GM21825 (cell line): ENCODE data around the gene RAB11B.
"Not testable (repeated sequence)": the region's sequence is repeated elsewhere in the genome, so short reads cannot be mapped to it uniquely, and the experiment has no call there.

ENCODE experiments used
- ATAC-seq: cut with Tn5 transposase; IDR thresholded peaks from one replicate; pipeline ENCODE4 v1.9.1; 2021; ENCODE audit warnings: mild to moderate bottlenecking, moderate library complexity; ENCODE audit not compliant: unreplicated experiment

The RAB11B gene

DNA sequence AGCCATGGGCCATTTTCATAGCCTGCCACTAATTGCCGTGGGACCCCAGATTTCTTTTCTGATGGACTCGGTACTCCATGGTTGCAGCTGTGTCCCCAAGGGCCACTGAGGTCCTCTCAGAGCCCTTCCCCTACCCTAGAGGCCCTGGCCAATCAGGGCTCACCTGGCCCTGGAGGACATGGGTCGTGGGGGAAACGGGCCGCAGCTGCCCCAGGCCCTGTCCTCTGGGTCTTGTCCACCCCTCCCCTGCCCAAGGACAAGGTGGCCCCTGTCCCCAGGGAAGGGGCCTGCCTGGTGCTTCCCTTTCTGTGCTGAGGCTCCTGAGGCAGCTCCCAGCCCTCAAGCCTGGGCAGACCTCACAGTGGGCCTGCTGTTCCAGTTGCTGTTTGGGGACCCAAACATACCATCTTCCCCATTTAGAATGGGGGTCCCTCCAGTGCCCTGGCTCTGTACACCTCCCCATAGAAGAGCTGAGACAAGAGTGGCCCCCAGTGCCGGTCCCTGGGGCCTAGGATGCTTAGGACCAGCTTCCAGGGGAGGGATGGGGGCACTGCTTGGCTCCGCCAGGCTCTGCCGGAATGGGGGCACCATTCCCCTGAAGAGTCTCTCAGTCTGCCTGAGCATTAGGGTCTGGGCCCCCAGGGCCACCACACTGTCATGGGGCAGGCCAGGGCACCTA lies 3.2 kb downstream of the RAB11B start:
- no peak for ATAC-seq

DNA sequence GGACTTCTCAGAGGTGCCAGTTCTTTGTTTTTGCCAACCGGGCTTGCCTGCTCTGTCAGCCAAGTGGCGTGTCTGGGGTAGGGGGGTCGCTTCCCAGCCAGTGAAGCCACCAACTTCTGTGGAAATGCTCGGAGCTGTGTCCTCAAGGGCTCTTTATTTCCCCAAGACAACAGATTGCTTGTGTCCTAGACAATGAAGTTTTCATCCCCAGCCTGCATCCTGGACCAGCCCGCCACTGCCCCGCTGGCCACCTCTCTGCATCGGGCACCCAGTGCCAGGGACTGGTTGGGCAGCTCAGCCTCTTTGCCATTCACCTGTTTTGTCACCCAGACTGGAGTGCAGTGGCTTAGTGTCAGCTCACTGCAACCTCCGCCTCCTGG lies 3.7 kb downstream of the RAB11B start:
- no peak for ATAC-seq

DNA sequence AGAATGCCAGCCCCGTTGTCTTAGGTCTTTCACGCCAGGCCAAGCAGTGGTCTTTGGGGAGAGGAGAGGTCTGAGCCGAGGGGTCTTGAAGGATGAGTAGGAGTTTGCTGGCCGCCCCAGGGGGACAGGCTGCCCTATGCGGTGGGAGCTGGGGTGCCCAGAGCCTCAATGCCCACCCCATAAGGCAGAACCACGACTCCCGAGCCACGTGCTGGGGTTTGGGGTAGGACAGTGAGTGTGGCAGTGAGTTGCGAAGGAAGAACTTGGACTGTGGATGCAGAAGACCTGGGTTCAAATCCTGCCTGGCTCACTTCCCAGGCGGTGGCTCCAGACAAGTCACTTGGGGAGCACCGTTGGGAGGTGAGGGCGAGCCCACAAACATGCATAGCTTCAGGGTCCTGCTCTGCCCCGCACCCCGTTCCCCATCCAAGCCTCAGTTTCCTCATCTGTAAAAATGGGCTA lies 5.5 kb downstream of the RAB11B start:
- ATAC-seq = no peak

DNA sequence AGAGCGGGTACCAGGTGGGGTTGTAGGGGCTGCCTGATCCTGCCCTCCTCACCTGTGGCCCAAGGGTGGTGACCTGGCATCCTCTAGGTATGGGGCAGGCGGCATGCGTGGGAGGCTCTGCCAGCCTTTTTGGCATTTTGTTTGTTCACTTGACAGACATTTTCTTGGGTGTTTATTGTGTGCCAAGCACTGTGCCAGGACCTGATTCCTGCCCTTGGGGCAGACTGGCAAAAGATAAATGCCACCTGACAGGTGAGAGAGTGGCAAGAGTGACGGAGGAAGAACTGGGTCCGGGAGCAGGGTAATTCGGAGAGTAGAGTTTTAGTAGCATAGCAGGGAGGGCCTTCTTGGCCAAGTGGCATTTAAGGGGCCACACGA lies 6.0 kb downstream of the RAB11B start:
- no peak for ATAC-seq

DNA sequence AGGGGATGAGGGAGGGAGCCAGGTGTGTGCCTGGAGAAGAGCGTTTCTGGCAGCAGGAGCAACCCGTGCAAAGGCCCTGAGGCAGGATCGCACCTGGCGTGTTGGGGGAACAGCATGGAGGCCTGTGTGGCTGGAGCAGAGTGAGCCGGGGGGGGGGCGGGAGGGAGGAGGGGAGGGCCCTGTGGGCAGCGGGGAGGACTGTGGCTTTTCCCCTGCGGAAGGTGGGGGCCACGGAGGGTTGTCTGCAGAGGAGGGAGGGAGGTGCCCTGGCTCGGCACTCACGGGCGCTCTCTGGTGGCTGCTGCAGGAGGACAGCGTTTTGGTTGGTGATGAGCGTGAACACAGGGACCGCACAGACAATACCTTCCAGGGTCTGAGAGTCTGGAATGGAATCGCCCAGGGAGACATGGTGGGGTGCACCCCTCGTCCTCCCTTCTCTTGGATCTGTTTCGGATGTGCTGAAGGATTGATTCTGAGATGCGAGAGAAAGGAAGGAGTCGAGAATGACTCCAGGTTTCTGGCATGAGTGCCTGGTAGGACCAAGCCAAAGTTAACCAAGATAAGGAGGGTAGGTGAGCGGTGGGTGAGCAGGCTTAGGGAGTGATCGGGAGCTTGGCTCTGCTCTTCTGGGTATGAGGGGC lies 6.5 kb downstream of the RAB11B start:
- ATAC-seq = no peak

DNA sequence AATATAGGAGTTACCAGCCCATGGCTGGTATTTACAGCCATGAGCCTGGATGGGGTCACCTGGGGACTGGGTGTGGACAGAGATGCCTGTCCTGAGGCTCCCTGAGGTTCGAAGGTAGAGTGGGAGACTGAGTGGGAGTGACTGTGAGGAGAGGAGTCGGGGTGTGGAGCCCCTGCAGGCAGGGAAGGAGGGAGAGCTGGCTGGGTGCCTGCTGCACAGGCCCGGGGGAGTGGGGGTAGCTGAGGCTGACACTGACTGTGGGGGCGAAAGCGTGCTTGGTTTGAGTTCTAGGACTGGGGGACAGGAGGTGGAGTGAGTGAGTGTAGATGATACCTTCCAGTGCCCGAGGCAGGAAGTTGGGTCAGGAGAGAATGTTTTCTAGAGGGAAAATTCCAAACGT lies 7.1 kb downstream of the RAB11B start:
- no peak for ATAC-seq

DNA sequence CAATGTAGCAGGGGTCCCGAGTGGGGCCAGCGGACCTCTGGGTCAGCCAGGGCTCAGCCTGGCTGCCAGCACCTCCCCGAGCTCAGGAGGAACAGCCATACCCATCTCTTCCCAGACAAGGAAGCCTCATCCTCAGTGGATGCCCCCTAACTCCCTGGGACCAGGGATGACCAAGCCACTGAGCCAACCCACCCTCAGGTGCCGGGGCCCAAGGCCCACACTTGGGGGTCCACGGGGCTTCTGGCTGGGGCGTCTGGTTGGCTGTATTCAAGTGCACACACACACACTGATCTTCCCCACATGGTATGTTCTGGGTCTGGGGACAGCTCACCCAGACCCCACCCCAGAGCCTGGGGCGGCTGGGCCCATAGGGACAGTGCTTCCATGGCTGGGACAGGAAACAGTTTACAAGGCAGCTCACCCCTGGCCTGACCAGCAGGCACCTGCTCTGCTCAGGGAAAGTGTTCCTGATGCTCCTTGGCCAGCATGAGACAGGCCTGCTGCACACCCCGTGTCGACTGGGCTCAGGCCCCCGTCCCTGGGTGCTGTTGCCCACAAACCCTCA lies 7.7 kb downstream of the RAB11B start:
- ATAC-seq = no peak

DNA sequence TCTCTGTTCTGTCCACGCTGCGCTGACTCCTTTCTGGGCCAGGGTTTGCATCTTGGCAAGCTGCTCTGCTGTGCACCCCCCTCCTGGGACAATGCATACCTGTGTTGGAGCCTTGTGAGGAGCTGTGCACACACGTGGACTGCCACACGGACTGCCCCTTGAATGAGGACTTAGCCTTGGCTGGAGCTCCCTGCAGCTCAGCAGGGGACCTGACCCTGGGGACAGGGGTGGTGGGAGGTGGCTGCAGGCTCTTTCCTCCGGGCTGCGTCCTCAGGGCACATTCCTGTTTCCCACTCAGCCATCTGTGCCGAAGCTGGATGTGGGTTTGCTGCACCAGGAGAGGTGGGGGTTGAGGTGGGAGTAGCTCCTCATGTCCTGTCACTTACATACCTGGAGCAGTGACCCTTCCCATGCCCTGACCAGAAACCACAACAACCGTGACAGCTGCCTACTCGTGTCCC lies 8.2 kb downstream of the RAB11B start:
- ATAC-seq = no peak

DNA sequence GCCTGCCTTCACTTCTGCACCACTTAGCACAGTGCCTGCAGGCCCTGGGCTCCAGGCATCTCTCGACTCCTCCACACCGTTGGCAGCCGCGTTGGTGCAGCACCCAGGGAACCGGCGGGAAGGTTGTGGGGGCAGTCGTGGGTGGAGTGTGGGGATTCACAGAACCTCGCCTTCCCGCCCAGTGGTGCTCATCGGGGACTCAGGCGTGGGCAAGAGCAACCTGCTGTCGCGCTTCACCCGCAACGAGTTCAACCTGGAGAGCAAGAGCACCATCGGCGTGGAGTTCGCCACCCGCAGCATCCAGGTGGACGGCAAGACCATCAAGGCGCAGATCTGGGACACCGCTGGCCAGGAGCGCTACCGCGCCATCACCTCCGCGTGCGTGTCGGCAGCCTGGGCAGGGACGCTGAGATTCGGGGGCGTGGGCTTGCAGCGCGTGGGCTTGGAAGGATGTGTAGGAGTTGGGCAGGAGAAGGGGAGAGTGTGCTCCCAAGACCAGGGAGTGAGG lies 9.6 kb downstream of the RAB11B start:
- ATAC-seq = no peak

DNA sequence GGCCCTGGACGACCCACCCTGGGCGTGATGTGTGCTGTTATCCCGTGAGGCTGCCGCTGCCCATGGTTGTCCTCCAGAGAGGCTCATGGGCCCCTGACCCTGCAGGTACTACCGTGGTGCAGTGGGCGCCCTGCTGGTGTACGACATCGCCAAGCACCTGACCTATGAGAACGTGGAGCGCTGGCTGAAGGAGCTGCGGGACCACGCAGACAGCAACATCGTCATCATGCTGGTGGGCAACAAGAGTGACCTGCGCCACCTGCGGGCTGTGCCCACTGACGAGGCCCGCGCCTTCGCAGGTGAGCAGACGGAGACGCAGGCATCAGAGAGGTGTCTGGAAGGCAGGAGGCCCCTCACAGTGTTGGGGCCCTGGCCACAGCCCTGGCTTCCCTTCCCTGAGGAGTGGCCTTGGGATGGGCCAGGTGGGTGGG lies 11.8 kb downstream of the RAB11B start:
- no peak for ATAC-seq

DNA sequence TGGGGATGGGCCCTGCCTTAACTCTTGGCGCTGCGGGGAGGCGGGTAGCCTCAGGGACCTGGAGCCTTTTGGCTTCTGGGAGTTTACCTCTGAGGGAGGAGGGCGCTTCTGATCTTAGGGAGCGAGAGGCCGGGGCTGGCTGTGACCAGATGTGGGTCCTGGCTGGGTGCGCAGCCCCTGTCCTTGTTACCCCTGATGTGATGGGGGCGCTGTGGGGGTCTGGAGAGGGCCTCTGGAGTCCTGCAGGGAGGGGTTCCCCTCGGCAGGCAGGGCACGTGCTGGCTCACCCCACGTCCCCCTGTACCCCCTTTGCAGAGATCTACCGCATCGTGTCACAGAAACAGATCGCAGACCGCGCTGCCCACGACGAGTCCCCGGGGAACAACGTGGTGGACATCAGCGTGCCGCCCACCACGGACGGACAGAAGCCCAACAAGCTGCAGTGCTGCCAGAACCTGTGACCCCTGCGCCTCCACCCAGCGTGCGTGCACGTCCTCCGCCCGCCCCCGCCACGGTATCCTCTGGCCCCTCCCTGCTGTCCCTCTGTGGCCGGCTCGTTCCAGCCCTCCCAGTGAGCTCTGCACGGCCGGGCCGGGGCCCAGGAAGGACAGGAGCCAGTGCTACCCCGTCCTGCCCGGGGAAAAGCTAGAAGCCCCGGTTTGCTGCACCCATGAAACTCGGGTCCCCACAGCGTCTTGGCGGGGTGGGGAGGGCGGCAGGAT lies 13.1 kb downstream of the RAB11B start:
- no peak for ATAC-seq

DNA sequence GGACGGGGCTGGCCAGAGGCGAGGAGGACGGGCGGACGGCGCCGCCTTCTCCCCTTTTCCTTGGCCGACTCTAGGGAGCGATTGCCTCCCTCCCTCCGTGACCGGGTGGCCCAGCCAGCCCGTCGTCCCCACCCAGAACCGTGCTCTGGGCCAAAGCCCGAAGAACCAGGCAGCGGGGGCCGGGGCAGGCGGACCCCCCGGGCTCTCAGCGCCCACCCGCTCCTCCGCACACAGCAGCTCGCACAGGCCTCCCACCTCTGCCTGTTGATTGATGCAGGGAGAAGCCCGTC lies 13.6 kb downstream of the RAB11B start:
- no peak for ATAC-seq

DNA sequence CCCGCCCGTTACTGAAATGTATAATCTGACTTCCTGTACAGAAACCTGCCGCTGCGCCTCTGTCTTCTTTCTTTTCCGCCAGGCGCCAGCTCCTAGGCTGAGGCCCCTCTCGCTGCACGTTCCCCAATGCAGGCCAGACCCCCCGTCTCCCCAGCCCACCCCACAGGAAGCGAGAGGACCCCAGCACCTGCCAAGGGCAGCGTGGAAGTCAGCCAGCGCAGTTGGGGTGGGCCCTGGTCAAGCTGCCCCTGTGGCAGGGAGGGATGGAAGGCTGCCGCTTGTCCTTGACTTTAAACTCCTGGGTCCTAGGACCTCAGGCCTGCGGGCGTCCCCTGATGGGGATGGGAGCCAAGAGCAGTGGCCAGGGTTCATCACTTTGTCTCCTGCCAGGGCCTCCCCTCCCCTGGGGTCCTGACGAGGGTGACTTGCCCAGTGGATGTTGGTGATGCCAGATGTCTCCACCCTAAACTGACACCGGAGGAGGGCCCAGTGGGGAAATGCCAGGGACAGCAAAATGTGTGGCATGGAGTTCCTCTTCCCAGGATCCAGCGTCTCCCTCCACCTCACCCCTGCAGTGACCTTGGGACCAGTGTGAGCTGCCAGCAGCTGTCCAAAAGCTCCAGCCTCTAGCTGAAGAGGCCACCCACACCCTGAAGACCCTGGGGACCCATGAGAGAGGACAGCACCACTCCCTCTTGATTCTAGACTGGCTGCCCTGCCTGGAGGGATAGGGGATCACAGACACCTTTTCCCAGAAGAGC lies 14.4 kb downstream of the RAB11B start:
- ATAC-seq = no peak

DNA sequence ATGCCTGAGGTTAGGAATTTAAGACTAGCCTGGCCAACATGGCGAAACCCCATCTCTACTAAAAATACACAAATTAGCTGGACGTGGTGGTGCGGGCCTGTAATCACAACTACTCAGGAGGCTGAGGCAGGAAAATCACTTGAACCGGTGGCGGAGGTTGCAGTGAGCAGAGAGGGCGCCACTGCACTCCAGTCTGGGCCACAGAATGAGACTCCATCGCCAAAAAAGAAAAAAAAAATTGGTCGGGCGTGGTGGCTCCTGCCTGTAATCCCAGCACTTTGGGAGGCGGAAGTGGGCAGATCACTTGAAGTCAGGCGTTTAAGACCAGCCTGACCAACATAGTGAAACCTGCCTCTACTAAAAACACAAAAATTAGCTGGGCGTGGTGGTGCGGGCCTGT lies 20.6 kb downstream of the RAB11B start:
- not testable (repeated sequence) for ATAC-seq

DNA sequence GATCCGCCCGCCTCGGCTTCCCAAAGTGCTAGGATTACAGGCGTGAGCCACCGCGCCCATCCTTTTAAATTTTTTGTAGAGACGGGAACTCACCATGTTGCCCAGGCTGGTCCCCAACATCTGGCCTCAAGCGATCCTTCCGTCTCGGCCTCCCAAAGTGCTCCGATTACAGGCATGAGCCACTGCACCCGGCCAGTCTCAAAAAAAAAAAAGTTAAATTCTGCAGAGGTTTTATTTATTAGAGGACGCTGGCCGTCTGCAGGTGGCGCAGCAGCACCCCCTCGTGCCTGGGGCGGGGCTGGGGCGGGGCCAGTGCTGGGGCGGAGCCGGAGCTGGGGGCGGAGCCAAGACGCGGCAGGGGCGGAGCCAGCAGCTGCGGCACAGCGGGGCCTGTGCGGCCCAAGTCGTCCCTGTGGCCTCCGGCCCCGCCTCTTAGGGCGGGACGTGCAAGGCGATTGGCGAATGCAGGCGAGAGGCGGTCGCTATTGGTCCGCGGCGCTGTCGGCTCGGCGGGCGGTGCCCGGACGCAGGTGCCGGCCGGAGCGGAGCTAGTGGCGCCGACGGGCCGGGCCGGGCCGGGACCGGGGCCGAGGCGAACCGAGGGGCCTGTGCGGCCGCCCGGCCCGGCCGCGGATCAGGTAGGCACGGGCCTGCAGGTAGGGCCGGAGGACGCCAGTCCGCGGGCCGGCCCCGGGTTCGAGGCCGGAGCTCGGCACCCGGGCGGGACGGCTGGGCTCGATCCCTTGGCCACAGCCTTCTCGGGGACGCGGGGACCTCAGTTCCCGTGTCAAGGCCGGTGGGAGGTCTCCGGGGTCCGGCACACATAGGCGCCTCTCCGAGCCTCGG lies 22.8 kb downstream of the RAB11B start, which contains the start of gene MARCHF2:
Gene MARCHF2 (plus strand): TSS at position 523 of the 846 bp plus-strand sequence. CDS start 8,536 bp downstream, outside the sequence.
- ATAC-seq = peak; percentile 97

DNA sequence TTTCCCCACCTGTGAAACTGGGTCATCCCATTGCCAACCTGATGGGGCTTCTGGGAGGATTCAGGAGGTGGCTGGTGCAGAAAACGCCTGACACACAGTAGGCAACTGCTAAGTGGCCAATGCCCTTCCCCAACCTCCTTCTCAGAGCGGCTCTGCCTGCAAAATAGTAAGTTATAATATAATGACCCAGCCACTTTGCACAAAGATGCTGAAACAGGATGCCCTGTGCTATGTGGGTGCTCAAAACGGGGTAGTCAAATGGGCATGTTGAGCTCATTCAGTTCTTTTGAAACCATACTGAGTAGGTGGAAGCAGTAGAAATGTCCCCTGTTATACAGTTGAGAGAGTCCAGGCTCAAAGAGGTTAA lies 23.5 kb downstream of the RAB11B start:
- no peak for ATAC-seq

DNA sequence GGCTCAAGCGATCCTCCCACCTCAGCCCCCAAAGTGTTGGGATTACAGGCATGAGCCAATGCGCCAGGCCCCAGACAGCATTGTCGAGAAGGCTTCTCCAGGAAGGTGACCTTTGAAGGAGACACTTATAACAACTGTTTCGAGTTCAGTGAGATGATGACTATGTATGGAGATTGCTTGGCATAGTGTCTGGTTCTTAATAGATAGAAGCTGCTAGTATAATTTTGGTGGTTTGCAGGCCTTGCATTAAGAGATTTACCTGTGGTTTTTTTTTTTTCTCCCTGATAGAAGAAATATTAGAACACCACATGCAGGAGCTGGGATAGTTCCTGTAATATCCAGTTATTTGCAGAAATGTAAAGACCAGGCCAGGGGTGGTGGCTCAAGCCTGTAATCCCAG lies 26.6 kb downstream of the RAB11B start:
- ATAC-seq = no peak

DNA sequence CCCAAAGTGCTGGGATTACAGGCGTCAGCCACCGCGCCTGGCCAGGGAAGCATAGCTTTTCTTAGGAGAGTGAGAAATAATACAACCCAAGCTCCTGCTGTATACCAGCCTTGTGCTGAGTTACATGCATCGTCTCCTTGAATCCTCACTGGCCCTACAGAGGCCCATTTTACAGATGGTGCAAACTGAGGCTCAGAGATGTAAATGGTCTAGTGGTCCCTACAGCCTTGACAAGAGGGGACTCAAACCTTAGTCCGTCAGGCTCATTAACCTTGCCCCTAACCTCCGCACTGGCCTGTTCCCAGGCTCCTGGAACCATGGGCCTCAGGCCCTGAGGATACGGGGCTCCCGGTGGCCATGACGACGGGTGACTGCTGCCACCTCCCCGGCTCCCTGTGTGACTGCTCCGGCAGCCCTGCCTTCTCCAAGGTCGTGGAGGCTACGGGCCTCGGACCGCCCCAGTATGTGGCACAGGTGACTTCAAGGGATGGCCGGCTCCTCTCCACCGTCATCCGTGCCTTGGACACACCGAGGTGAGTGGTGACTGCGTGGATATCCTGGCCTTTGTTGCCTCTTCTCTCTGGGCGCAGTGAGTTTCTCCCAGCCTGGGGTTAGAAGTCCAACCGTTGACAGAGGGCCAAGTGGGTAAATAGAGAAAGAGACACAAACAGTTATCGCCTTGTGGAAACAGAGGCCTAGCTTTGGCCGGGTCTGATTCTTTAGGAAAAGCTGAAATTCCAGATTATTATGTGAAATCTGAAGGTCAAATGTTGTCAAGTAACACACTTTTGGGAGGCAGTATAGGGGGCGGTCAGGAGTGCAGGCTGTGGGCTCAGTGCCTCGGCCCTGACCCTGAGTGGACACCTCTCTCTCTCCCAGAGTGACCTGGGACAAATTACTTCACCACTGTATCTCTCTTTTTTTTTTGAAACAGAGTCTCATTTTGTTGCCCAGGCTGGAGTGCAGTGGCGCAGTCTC lies 31.6 kb downstream of the RAB11B start:
- no peak for ATAC-seq

DNA sequence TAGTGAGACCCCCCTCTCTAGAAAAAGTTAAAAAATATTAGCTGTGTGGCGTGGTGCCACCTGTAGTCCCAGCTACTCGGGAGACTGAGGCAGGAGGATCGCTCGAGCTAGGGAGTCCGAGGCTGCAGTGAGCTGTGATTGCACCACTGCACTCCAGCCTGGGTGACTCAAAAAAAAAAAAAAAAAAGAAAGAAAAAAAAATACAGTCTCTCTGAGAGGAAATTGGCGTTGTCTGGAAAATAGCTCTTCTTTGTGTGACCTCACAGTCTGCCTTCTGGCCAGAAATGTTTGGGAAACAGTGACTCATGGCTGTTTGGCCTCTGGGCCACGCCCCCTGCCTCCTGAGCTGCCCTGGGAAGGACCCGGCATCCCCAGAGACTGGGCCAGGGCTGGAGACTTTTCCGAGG lies 33.7 kb downstream of the RAB11B start:
- ATAC-seq = no peak
